SK-N-MC (cell line): ENCODE data around the gene KIAA0825.

Source experiments
- EZH2 ChIP-seq: fragments of 200-600 bp; sonication (generic); IDR thresholded peaks from one replicate; pipeline ENCODE4 v1.6.1; 2017; ENCODE audit warnings: antibody characterized with exemption
- FOXP2 ChIP-seq: optimal IDR thresholded peaks from 2 replicates; pipeline ENCODE3; 2011; ENCODE audit warnings: mild to moderate bottlenecking, moderate library complexity; ENCODE audit not compliant: insufficient read depth; ENCODE audit errors: extremely low read length, control extremely low read depth
- POLR2AphosphoS5 ChIP-seq: IDR thresholded peaks from 2 replicates; pipeline ENCODE4 v1.6.1; 2012; ENCODE audit warnings: mild to moderate bottlenecking, low read depth, low read length, borderline replicate concordance

- TF ChIP-seq EZH2: no peak
- no peak for TF ChIP-seq POLR2AphosphoS5
- no peak for TF ChIP-seq FOXP2
These were observed 221.7 kb downstream of the KIAA0825 start for GRCh38 chr5:94396687-94397086.
